ENCODE results near the gene MEGF9.

The MEGF9 gene

GRCh38 chr9:120713257-120714087 is 798 bp downstream of the MEGF9 start:
- Histone ChIP-seq H3K36me3 (ENCODE audit: control insufficient read depth, insufficient read depth, low read length) (no peaks in the 10 kb centered on the region), H3K4me3 (replicated peaks; ENCODE audit: low read depth, low read length) (peak overlapping the region; percentile 78), H3K27me3 (replicated peaks; ENCODE audit: control insufficient read depth, insufficient read depth, low read length) (no peaks in the 10 kb centered on the region)
- DNase-seq (ENCODE audit: extremely low read depth, insufficient read length), result no peak
- TF ChIP-seq CTCF (IDR thresholded peaks at IDR 0.05; ENCODE audit: insufficient read depth, low read length, poor library complexity, severe bottlenecking), result no peak

- no peak for DNase-seq (ENCODE audit: extremely low read depth, insufficient read length)
- Histone ChIP-seq H3K27me3 (replicated peaks; ENCODE audit: control insufficient read depth, insufficient read depth, low read length) (no peaks in the 10 kb centered on the region), H3K4me3 (replicated peaks; ENCODE audit: low read depth, low read length) (no peak overlapping the region; the same call in 1 of the 2 replicates), H3K36me3 (ENCODE audit: control insufficient read depth, insufficient read depth, low read length) (no peaks in the 10 kb centered on the region)
- TF ChIP-seq CTCF (IDR thresholded peaks at IDR 0.05; ENCODE audit: insufficient read depth, low read length, poor library complexity, severe bottlenecking), result no peak
Observed at GRCh38 chr9:120712539-120713031, 1.7 kb downstream of the MEGF9 start.

- no peaks in the 10 kb centered on the region for H3K36me3 ChIP-seq (ENCODE audit: control insufficient read depth, insufficient read depth, low read length)
- DNase-seq (ENCODE audit: extremely low read depth, insufficient read length), result no peak
- TF ChIP-seq CTCF (IDR thresholded peaks at IDR 0.05; ENCODE audit: insufficient read depth, low read length, poor library complexity, severe bottlenecking), result no peak
- H3K4me3 ChIP-seq (replicated peaks; ENCODE audit: low read depth, low read length), result no peak overlapping the region
- H3K27me3 ChIP-seq (replicated peaks; ENCODE audit: control insufficient read depth, insufficient read depth, low read length), result no peaks in the 10 kb centered on the region
Observed at GRCh38 chr9:120711841-120712538, 2.3 kb downstream of the MEGF9 start.

GRCh38 chr9:120711354-120711753 is 2.9 kb downstream of the MEGF9 start:
- no peak for TF ChIP-seq CTCF (IDR thresholded peaks at IDR 0.05; ENCODE audit: insufficient read depth, low read length, poor library complexity, severe bottlenecking)
- H3K36me3 ChIP-seq (ENCODE audit: control insufficient read depth, insufficient read depth, low read length), result no peaks in the 10 kb centered on the region
- no peaks in the 10 kb centered on the region for H3K27me3 ChIP-seq (replicated peaks; ENCODE audit: control insufficient read depth, insufficient read depth, low read length)
- H3K4me3 ChIP-seq (replicated peaks; ENCODE audit: low read depth, low read length), result no peak overlapping the region
- DNase-seq (ENCODE audit: extremely low read depth, insufficient read length), result no peak

DNA sequence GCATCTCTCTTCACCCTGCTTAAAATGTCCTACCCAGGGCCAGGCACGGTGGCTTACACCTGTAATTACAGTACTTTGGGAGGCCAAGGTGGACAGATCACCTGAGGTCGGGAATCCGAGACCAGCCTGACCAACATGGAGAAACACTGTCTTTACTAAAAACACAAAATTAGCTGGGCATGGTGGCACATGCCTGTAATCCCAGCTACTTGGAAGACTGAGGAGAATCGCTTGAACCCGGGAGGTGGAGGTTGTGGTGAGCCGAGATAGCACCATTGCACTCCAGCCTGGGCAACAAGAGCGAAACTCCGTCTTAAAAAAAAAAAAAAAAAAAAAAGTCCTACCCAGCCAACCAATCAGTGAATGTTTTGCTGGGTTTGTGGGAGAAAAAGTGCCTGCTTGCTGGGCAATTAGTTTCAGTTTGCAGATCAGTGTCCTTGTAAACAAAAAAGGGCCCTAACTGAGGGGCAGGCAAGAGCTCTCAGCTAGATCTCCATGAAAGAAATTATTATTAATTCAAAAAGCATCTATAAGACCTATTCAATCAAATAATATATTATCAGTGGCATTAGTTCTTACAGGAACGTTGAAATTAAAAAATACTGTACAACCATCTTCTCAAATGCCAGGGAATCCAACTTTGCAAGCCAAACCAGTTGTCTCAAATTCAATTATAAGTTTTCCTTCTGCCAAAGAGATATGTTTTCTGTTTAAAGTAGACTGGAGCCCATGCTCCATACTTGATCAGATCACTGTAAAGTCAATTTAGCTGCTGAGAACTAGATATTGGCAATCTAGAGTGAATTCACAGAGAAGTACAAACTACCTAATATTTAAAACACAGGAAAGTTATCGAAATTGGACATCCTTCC is 3.9 kb downstream of the MEGF9 start:
- Histone ChIP-seq H3K4me3 (replicated peaks; ENCODE audit: low read depth, low read length) (no peak overlapping the region), H3K36me3 (ENCODE audit: control insufficient read depth, insufficient read depth, low read length) (no peaks in the 10 kb centered on the region), H3K27me3 (replicated peaks; ENCODE audit: control insufficient read depth, insufficient read depth, low read length) (no peaks in the 10 kb centered on the region)
- DNase-seq (ENCODE audit: extremely low read depth, insufficient read length), result no peak
- no peak for TF ChIP-seq CTCF (IDR thresholded peaks at IDR 0.05; ENCODE audit: insufficient read depth, low read length, poor library complexity, severe bottlenecking)
